Measurements from ENCODE around the gene ALKBH8.
A peak's percentile ranks its signal among the peaks of the same experiment; 100 is the strongest.
"Not testable (repeated sequence)": the region's sequence is repeated elsewhere in the genome, so short reads cannot be mapped to it uniquely, and the experiment has no call there.

ALKBH8 gene

GRCh38 chr11:107494055-107494454 lies 71.5 kb downstream of the ALKBH8 start:
- Histone ChIP-seq H3K9me3 (ENCODE audit: control insufficient read depth, insufficient read depth, low read length) (no peaks in the 10 kb centered on the region), H3K27me3 (ENCODE audit: control insufficient read depth, insufficient read depth, low read length) (no peaks in the 10 kb centered on the region), H3K4me1 (ENCODE audit: control insufficient read depth, insufficient read depth, low read length) (no peaks in the 10 kb centered on the region), H3K9ac (ENCODE audit: low read depth, low read length) (no peak overlapping the region), H3K4me3 (ENCODE audit: low read depth, low read length) (no peak overlapping the region), H3K36me3 (ENCODE audit: control insufficient read depth, insufficient read depth, low read length) (no peaks in the 10 kb centered on the region)

GRCh38 chr11:107493117-107493516 lies 72.4 kb downstream of the ALKBH8 start:
- Histone ChIP-seq H3K4me3 (ENCODE audit: low read depth, low read length) (no peak overlapping the region), H3K4me1 (ENCODE audit: control insufficient read depth, insufficient read depth, low read length) (no peaks in the 10 kb centered on the region), H3K9me3 (ENCODE audit: control insufficient read depth, insufficient read depth, low read length) (no peaks in the 10 kb centered on the region), H3K36me3 (ENCODE audit: control insufficient read depth, insufficient read depth, low read length) (no peaks in the 10 kb centered on the region), H3K9ac (ENCODE audit: low read depth, low read length) (no peak overlapping the region), H3K27me3 (ENCODE audit: control insufficient read depth, insufficient read depth, low read length) (no peaks in the 10 kb centered on the region)

- H3K27me3 ChIP-seq (ENCODE audit: control insufficient read depth, insufficient read depth, low read length) = no peaks in the 10 kb centered on the region
- H3K4me3 ChIP-seq (ENCODE audit: low read depth, low read length) = no peak overlapping the region
- no peaks in the 10 kb centered on the region for H3K36me3 ChIP-seq (ENCODE audit: control insufficient read depth, insufficient read depth, low read length)
- H3K9ac ChIP-seq (ENCODE audit: low read depth, low read length) = no peak overlapping the region
- no peaks in the 10 kb centered on the region for H3K4me1 ChIP-seq (ENCODE audit: control insufficient read depth, insufficient read depth, low read length)
- no peaks in the 10 kb centered on the region for H3K9me3 ChIP-seq (ENCODE audit: control insufficient read depth, insufficient read depth, low read length)
These were observed 74.7 kb downstream of the ALKBH8 start for GRCh38 chr11:107490836-107491235.

- H3K36me3 ChIP-seq (ENCODE audit: control insufficient read depth, insufficient read depth, low read length) = no peaks in the 10 kb centered on the region
- H3K9ac ChIP-seq (ENCODE audit: low read depth, low read length) = no peak overlapping the region
- no peaks in the 10 kb centered on the region for H3K4me1 ChIP-seq (ENCODE audit: control insufficient read depth, insufficient read depth, low read length)
- no peaks in the 10 kb centered on the region for H3K9me3 ChIP-seq (ENCODE audit: control insufficient read depth, insufficient read depth, low read length)
- no peaks in the 10 kb centered on the region for H3K27me3 ChIP-seq (ENCODE audit: control insufficient read depth, insufficient read depth, low read length)
- no peak overlapping the region for H3K4me3 ChIP-seq (ENCODE audit: low read depth, low read length)
These were observed 83.3 kb downstream of the ALKBH8 start for GRCh38 chr11:107482234-107482633.

GRCh38 chr11:107478922-107479321 lies 86.6 kb downstream of the ALKBH8 start:
- Histone ChIP-seq H3K4me3 (ENCODE audit: low read depth, low read length) (no peak overlapping the region), H3K9me3 (ENCODE audit: control insufficient read depth, insufficient read depth, low read length) (no peaks in the 10 kb centered on the region), H3K4me1 (ENCODE audit: control insufficient read depth, insufficient read depth, low read length) (no peaks in the 10 kb centered on the region), H3K9ac (ENCODE audit: low read depth, low read length) (no peak overlapping the region), H3K27me3 (ENCODE audit: control insufficient read depth, insufficient read depth, low read length) (no peaks in the 10 kb centered on the region), H3K36me3 (ENCODE audit: control insufficient read depth, insufficient read depth, low read length) (no peaks in the 10 kb centered on the region)

- no peaks in the 10 kb centered on the region for H3K9me3 ChIP-seq (ENCODE audit: control insufficient read depth, insufficient read depth, low read length)
- H3K4me3 ChIP-seq (ENCODE audit: low read depth, low read length) = no peak overlapping the region
- no peak overlapping the region for H3K9ac ChIP-seq (ENCODE audit: low read depth, low read length)
- no peaks in the 10 kb centered on the region for H3K4me1 ChIP-seq (ENCODE audit: control insufficient read depth, insufficient read depth, low read length)
- H3K27me3 ChIP-seq (ENCODE audit: control insufficient read depth, insufficient read depth, low read length) = no peaks in the 10 kb centered on the region
- no peaks in the 10 kb centered on the region for H3K36me3 ChIP-seq (ENCODE audit: control insufficient read depth, insufficient read depth, low read length)
These were observed 87.7 kb downstream of the ALKBH8 start for GRCh38 chr11:107477820-107478219.

GRCh38 chr11:107473792-107474191 lies 91.7 kb downstream of the ALKBH8 start:
- no peaks in the 10 kb centered on the region for H3K27me3 ChIP-seq (ENCODE audit: control insufficient read depth, insufficient read depth, low read length)
- no peaks in the 10 kb centered on the region for H3K36me3 ChIP-seq (ENCODE audit: control insufficient read depth, insufficient read depth, low read length)
- H3K9me3 ChIP-seq (ENCODE audit: control insufficient read depth, insufficient read depth, low read length) = no peaks in the 10 kb centered on the region
- H3K4me1 ChIP-seq (ENCODE audit: control insufficient read depth, insufficient read depth, low read length) = no peaks in the 10 kb centered on the region
- no peak overlapping the region for H3K9ac ChIP-seq (ENCODE audit: low read depth, low read length)
- H3K4me3 ChIP-seq (ENCODE audit: low read depth, low read length) = no peak overlapping the region

- Histone ChIP-seq H3K36me3 (ENCODE audit: control insufficient read depth, insufficient read depth, low read length) (no peaks in the 10 kb centered on the region), H3K4me3 (ENCODE audit: low read depth, low read length) (no peak overlapping the region), H3K9me3 (ENCODE audit: control insufficient read depth, insufficient read depth, low read length) (no peaks in the 10 kb centered on the region), H3K9ac (ENCODE audit: low read depth, low read length) (no peak overlapping the region), H3K27me3 (ENCODE audit: control insufficient read depth, insufficient read depth, low read length) (no peaks in the 10 kb centered on the region), H3K4me1 (ENCODE audit: control insufficient read depth, insufficient read depth, low read length) (no peaks in the 10 kb centered on the region)
These were observed 92.6 kb downstream of the ALKBH8 start for GRCh38 chr11:107472966-107473365.

- Histone ChIP-seq H3K27me3 (ENCODE audit: control insufficient read depth, insufficient read depth, low read length) (no peaks in the 10 kb centered on the region), H3K9ac (ENCODE audit: low read depth, low read length) (no peak overlapping the region), H3K4me1 (ENCODE audit: control insufficient read depth, insufficient read depth, low read length) (no peaks in the 10 kb centered on the region), H3K4me3 (ENCODE audit: low read depth, low read length) (no peak overlapping the region), H3K9me3 (ENCODE audit: control insufficient read depth, insufficient read depth, low read length) (no peaks in the 10 kb centered on the region), H3K36me3 (ENCODE audit: control insufficient read depth, insufficient read depth, low read length) (no peaks in the 10 kb centered on the region)
These were observed 96.9 kb downstream of the ALKBH8 start for GRCh38 chr11:107468596-107468995.

- no peak overlapping the region for H3K9ac ChIP-seq (ENCODE audit: low read depth, low read length)
These were observed 97.8 kb downstream of the ALKBH8 start for GRCh38 chr11:107467696-107468095.

GRCh38 chr11:107466275-107466866 lies 99.2 kb downstream of the ALKBH8 start:
- H3K9me3 ChIP-seq (ENCODE audit: control insufficient read depth, insufficient read depth, low read length); H3K9ac ChIP-seq (ENCODE audit: low read depth, low read length); H3K4me3 ChIP-seq (ENCODE audit: low read depth, low read length); H3K36me3 ChIP-seq (ENCODE audit: control insufficient read depth, insufficient read depth, low read length); H3K4me1 ChIP-seq (ENCODE audit: control insufficient read depth, insufficient read depth, low read length); H3K27me3 ChIP-seq (ENCODE audit: control insufficient read depth, insufficient read depth, low read length): not testable (repeated sequence)

More at GRCh38 chr11:107467696-107468095, 97.8 kb downstream of the ALKBH8 start:
- Histone ChIP-seq H3K36me3 (ENCODE audit: control insufficient read depth, insufficient read depth, low read length) (no peaks in the 10 kb centered on the region), H3K27me3 (ENCODE audit: control insufficient read depth, insufficient read depth, low read length) (no peaks in the 10 kb centered on the region), H3K4me1 (ENCODE audit: control insufficient read depth, insufficient read depth, low read length) (no peaks in the 10 kb centered on the region), H3K4me3 (ENCODE audit: low read depth, low read length) (no peak overlapping the region), H3K9me3 (ENCODE audit: control insufficient read depth, insufficient read depth, low read length) (no peaks in the 10 kb centered on the region)

- Histone ChIP-seq H3K36me3 (ENCODE audit: control insufficient read depth, insufficient read depth, low read length) (no peaks in the 10 kb centered on the region), H3K9ac (ENCODE audit: low read depth, low read length) (peak within 1 kb of the TSS; percentile 80), H3K4me3 (ENCODE audit: low read depth, low read length) (peak within 1 kb of the TSS; percentile 83), H3K9me3 (ENCODE audit: control insufficient read depth, insufficient read depth, low read length) (no peaks in the 10 kb centered on the region), H3K4me1 (ENCODE audit: control insufficient read depth, insufficient read depth, low read length) (no peaks in the 10 kb centered on the region), H3K27me3 (ENCODE audit: control insufficient read depth, insufficient read depth, low read length) (no peaks in the 10 kb centered on the region)
These were observed 107.8 kb downstream of the ALKBH8 start, which contains the start of gene CWF19L2 for GRCh38 chr11:107457558-107458271. CWF19L2 (minus strand) TSS chr11:107457825; CDS start chr11:107457816, 9 bp downstream.
